WTC11 (cell line): Measurements from ENCODE around the gene TNNI3K. TPM values are rescaled to one million over a fixed set of nuclear protein-coding genes. Genes with fewer than 3 reads are reported as not detected.

Experiments
- ATAC-seq: fragments of 200-7000 bp; cut with Tn5 transposase; 2 replicates; pipeline ENCODE4 v1.10.0; 2021; ENCODE audit warnings: mild to moderate bottlenecking, moderate library complexity
- CTCF ChIA-PET: fragments of 300-600 bp; sonication (Branson Sonifier 250); formaldehyde crosslinking; loops from one replicate; lab custom pipeline; 2021; ENCODE audit warnings: antibody characterized with exemption; lab: Charles Lee
- POLR2A ChIA-PET: fragments of 350-600 bp; sonication (Branson Sonifier 250); formaldehyde crosslinking; loops from one replicate; lab custom pipeline; 2021; ENCODE audit warnings: antibody characterized with exemption; lab: Charles Lee
- DNase-seq: peaks from one replicate; pipeline ENCODE4 v3.0.0; 2021; ENCODE audit warnings: low spot score
- H3K27ac Mint-ChIP-seq: 2 replicates; pipeline ENCODE4 v1.8.0; 2021; ENCODE audit warnings: mixed read lengths
- H3K27me3 Mint-ChIP-seq: 2 replicates; pipeline ENCODE4 v1.8.0; 2021; ENCODE audit warnings: low read depth, mild to moderate bottlenecking, moderate library complexity, mixed read lengths
- H3K36me3 Mint-ChIP-seq: 2 replicates; pipeline ENCODE4 v1.8.0; 2021; ENCODE audit warnings: mixed read lengths
- H3K4me1 Mint-ChIP-seq: 2 replicates; pipeline ENCODE4 v1.8.0; 2022; ENCODE audit warnings: mixed read lengths
- H3K4me3 Mint-ChIP-seq: 2 replicates; pipeline ENCODE4 v1.8.0; 2021; ENCODE audit warnings: mild to moderate bottlenecking, moderate library complexity, mixed read lengths
- H3K9me3 Mint-ChIP-seq: 2 replicates; pipeline ENCODE4 v1.8.0; 2021; ENCODE audit warnings: mixed read lengths
- EMX1 ChIP-seq: fragments of 250-450 bp; sonication (Bioruptor Pico); IDR thresholded peaks from 2 replicates; pipeline ENCODE4 v1.8.0; 2021; ENCODE audit warnings: mild to moderate bottlenecking
- ERG ChIP-seq: fragments of 250-450 bp; sonication (Bioruptor Pico); IDR thresholded peaks from 2 replicates; pipeline ENCODE4 v1.8.0; 2021; ENCODE audit warnings: mild to moderate bottlenecking
- KAT7 ChIP-seq: sonication (generic); formaldehyde crosslinking; IDR thresholded peaks from 2 replicates; pipeline ENCODE4 v1.8.1; 2023; ENCODE audit warnings: missing genetic modification reagents, mild to moderate bottlenecking, borderline replicate concordance
- MLX ChIP-seq: sonication (generic); formaldehyde crosslinking; IDR thresholded peaks from 2 replicates; pipeline ENCODE4 v1.8.1; 2023; ENCODE audit warnings: mild to moderate bottlenecking, missing genetic modification reagents, moderate library complexity
- MXD4 ChIP-seq: fragments of 250-450 bp; sonication (Bioruptor Pico); IDR thresholded peaks from 2 replicates; pipeline ENCODE4 v1.8.0; 2021; ENCODE audit warnings: mild to moderate bottlenecking, moderate library complexity, borderline replicate concordance
- MYBL2 ChIP-seq: sonication (generic); formaldehyde crosslinking; IDR thresholded peaks from 2 replicates; pipeline ENCODE4 v1.8.1; 2023; ENCODE audit warnings: mild to moderate bottlenecking, moderate library complexity, missing genetic modification reagents
- NR3C1 ChIP-seq: sonication (generic); formaldehyde crosslinking; conservative IDR thresholded peaks from 2 replicates; pipeline ENCODE4 v1.8.1; 2023; ENCODE audit warnings: low read depth, mild to moderate bottlenecking, missing genetic modification reagents
- SMAD4 ChIP-seq: sonication (generic); formaldehyde crosslinking; IDR thresholded peaks from 2 replicates; pipeline ENCODE4 v1.8.0; 2022; ENCODE audit warnings: mild to moderate bottlenecking, missing genetic modification reagents
- ZBTB21 ChIP-seq: sonication (generic); formaldehyde crosslinking; IDR thresholded peaks from 2 replicates; pipeline ENCODE4 v1.8.1; 2023; ENCODE audit warnings: mild to moderate bottlenecking, missing genetic modification reagents, borderline replicate concordance
- ZBTB43 ChIP-seq: sonication (generic); formaldehyde crosslinking; IDR thresholded peaks from 2 replicates; pipeline ENCODE4 v1.8.1; 2023; ENCODE audit warnings: mild to moderate bottlenecking, missing genetic modification reagents
- ZNF219 ChIP-seq: sonication (generic); formaldehyde crosslinking; IDR thresholded peaks from 2 replicates; pipeline ENCODE4 v1.8.0; 2023; ENCODE audit warnings: missing genetic modification reagents, mild to moderate bottlenecking, borderline replicate concordance
- ZNF396 ChIP-seq: fragments of 250-450 bp; sonication (Bioruptor Pico); IDR thresholded peaks from 2 replicates; pipeline ENCODE4 v1.8.0; 2021; ENCODE audit warnings: mild to moderate bottlenecking, moderate library complexity, borderline replicate concordance
- total RNA-seq: library from RNA; stranded (reverse); gene quantifications from 3 replicates; pipeline ENCODE4 v1.2.3, GENCODE V29; 2021
- TF ChIP-seq, protein P1 (sequence below): sonication (generic); formaldehyde crosslinking; IDR thresholded peaks from 2 replicates; pipeline ENCODE4 v1.8.1; 2023; ENCODE audit warnings: mild to moderate bottlenecking, missing genetic modification reagents, moderate library complexity
- TF ChIP-seq, protein P2 (sequence below): sonication (generic); formaldehyde crosslinking; IDR thresholded peaks from 2 replicates; pipeline ENCODE4 v1.8.0; 2023; ENCODE audit warnings: missing genetic modification reagents, mild to moderate bottlenecking, borderline replicate concordance
- TF ChIP-seq, protein P3 (sequence below): fragments of 250-450 bp; sonication (Bioruptor Pico); IDR thresholded peaks from 2 replicates; pipeline ENCODE4 v1.9.0; 2021; ENCODE audit warnings: mild to moderate bottlenecking
- TF ChIP-seq, protein P4 (sequence below): sonication (generic); formaldehyde crosslinking; IDR thresholded peaks from 2 replicates; pipeline ENCODE4 v1.8.0; 2023; ENCODE audit warnings: missing genetic modification reagents

TNNI3K gene
- total RNA-seq, 1 experiment from 2014 or later, result 0.07 TPM

DNA sequence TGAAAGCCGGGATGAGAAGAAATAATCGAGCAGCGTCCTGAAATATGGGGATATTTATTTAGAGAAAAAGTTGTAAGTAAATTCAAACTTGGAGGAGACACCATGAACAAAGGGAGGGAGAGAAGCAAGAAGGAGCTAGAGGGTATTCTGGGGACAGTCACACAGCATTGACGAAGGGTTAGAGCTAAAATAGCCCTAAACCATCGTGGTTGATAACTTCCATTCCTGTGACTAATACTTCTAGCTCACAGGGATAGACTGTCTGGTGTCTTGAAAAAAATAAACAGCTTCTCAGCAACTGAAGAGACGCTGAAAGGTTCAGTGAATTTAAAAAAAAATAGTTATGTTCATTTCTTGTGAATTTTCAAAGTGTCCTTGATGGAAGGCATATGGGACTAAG is 190.5 kb downstream of the TNNI3K start:
- no peaks in the 10 kb centered on the region for H3K27me3 Mint-ChIP-seq
- CTCF ChIA-PET, result no interaction called here
- H3K9me3 Mint-ChIP-seq, result no peaks in the 10 kb centered on the region
- ATAC-seq, result no peak
- DNase-seq, result no peak
- H3K4me1 Mint-ChIP-seq, result no peaks in the 10 kb centered on the region
- TF ChIP-seq MLX, result no peak
- no peak for TF ChIP-seq EMX1 (CRISPR knock-in tag)
- no peaks in the 10 kb centered on the region for H3K36me3 Mint-ChIP-seq
- H3K27ac Mint-ChIP-seq, result no peak overlapping the region
- POLR2A ChIA-PET, result no interaction called here
- H3K4me3 Mint-ChIP-seq, result no peak overlapping the region

DNA sequence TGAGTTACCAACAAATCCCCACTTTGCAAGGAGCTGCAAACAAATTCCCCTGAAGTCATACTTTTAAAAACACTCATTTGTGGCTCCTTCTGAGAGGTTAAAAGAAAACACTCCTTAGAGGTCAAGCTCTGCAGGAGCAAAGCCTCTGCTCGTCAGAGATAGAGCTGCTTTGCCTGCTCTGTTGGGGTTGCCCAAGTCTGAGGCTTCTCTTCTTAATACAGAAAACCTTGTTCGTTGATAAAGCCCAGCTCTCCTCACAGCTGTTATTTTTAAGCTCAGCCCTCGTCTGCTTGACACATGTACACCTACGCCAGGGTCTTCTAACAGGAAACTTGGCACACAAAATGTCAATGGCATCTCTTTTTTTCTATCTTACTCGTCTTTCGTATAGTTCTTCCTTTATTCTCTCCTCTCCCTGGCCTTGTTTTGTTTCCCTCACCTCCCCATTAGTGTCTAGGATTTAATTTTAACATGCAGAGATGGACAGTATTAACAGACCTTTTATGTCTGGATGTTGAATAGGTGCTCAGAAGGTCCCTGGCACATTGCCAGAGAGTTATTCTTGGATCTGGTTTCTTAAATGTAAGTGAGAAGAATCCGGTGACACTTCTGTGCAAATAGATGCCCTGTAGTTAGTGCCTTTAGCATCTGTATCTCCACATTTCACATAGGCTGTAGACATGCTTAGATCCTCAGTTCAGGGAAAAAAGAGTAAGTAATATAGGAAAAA is 191.2 kb downstream of the TNNI3K start:
- H3K9me3 Mint-ChIP-seq, result no peaks in the 10 kb centered on the region
- ChIA-PET POLR2A (no interaction called here), CTCF (no interaction called here)
- DNase-seq, result no peak
- H3K27me3 Mint-ChIP-seq, result no peaks in the 10 kb centered on the region
- TF ChIP-seq, protein P1, sequence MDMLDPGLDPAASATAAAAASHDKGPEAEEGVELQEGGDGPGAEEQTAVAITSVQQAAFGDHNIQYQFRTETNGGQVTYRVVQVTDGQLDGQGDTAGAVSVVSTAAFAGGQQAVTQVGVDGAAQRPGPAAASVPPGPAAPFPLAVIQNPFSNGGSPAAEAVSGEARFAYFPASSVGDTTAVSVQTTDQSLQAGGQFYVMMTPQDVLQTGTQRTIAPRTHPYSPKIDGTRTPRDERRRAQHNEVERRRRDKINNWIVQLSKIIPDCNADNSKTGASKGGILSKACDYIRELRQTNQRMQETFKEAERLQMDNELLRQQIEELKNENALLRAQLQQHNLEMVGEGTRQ (CRISPR knock-in tag), result no peak
- no peak for TF ChIP-seq KAT7 (CRISPR knock-in tag)
- H3K27ac Mint-ChIP-seq, result no peak overlapping the region
- no peaks in the 10 kb centered on the region for H3K36me3 Mint-ChIP-seq
- no peaks in the 10 kb centered on the region for H3K4me1 Mint-ChIP-seq
- no peak overlapping the region for H3K4me3 Mint-ChIP-seq
- ATAC-seq, result no peak

DNA sequence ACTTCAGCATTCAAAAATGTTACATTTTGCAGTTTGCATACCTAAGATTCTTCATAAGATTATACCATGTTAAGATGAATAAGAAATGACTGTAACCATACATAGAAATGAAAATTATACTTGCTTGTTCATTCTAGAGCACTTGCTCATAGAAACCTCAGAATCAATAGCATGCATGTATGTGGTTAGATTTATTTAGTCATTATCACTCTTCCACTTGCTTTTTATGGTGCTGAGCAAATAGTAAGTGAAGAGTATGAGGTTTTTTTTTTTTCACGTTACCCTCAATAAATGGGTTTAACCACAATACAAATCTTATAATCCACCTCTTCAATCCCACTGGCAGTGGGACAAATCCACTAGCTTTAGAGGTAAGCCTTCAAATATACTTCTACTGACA is 192.5 kb downstream of the TNNI3K start:
- Mint-ChIP-seq H3K4me3 (no peak overlapping the region), H3K4me1 (no peaks in the 10 kb centered on the region), H3K27ac (no peak overlapping the region), H3K36me3 (no peaks in the 10 kb centered on the region), H3K27me3 (no peaks in the 10 kb centered on the region), H3K9me3 (no peaks in the 10 kb centered on the region)
- POLR2A ChIA-PET, result no interaction called here
- CTCF ChIA-PET, result no interaction called here
- DNase-seq, result no peak
- TF ChIP-seq ZNF396 (CRISPR knock-in tag), result no peak
- TF ChIP-seq, protein P2, sequence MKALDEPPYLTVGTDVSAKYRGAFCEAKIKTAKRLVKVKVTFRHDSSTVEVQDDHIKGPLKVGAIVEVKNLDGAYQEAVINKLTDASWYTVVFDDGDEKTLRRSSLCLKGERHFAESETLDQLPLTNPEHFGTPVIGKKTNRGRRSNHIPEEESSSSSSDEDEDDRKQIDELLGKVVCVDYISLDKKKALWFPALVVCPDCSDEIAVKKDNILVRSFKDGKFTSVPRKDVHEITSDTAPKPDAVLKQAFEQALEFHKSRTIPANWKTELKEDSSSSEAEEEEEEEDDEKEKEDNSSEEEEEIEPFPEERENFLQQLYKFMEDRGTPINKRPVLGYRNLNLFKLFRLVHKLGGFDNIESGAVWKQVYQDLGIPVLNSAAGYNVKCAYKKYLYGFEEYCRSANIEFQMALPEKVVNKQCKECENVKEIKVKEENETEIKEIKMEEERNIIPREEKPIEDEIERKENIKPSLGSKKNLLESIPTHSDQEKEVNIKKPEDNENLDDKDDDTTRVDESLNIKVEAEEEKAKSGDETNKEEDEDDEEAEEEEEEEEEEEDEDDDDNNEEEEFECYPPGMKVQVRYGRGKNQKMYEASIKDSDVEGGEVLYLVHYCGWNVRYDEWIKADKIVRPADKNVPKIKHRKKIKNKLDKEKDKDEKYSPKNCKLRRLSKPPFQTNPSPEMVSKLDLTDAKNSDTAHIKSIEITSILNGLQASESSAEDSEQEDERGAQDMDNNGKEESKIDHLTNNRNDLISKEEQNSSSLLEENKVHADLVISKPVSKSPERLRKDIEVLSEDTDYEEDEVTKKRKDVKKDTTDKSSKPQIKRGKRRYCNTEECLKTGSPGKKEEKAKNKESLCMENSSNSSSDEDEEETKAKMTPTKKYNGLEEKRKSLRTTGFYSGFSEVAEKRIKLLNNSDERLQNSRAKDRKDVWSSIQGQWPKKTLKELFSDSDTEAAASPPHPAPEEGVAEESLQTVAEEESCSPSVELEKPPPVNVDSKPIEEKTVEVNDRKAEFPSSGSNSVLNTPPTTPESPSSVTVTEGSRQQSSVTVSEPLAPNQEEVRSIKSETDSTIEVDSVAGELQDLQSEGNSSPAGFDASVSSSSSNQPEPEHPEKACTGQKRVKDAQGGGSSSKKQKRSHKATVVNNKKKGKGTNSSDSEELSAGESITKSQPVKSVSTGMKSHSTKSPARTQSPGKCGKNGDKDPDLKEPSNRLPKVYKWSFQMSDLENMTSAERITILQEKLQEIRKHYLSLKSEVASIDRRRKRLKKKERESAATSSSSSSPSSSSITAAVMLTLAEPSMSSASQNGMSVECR (CRISPR knock-in tag), result no peak
- TF ChIP-seq, protein P3, sequence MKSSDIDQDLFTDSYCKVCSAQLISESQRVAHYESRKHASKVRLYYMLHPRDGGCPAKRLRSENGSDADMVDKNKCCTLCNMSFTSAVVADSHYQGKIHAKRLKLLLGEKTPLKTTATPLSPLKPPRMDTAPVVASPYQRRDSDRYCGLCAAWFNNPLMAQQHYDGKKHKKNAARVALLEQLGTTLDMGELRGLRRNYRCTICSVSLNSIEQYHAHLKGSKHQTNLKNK, result no peak
- no peak for TF ChIP-seq ZBTB21 (CRISPR knock-in tag)
- TF ChIP-seq, protein P4, sequence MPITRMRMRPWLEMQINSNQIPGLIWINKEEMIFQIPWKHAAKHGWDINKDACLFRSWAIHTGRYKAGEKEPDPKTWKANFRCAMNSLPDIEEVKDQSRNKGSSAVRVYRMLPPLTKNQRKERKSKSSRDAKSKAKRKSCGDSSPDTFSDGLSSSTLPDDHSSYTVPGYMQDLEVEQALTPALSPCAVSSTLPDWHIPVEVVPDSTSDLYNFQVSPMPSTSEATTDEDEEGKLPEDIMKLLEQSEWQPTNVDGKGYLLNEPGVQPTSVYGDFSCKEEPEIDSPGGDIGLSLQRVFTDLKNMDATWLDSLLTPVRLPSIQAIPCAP (CRISPR knock-in tag), result no peak
- no peak for TF ChIP-seq SMAD4 (CRISPR knock-in tag)
- no peak for TF ChIP-seq ZBTB43 (CRISPR knock-in tag)
- TF ChIP-seq KAT7 (CRISPR knock-in tag), result no peak
- no peak for TF ChIP-seq ZNF219 (CRISPR knock-in tag)
- TF ChIP-seq ERG (CRISPR knock-in tag), result no peak
- no peak for TF ChIP-seq MXD4 (CRISPR knock-in tag)
- TF ChIP-seq NR3C1 (CRISPR knock-in tag), result no peak
- TF ChIP-seq MYBL2 (CRISPR knock-in tag), result no peak
- ATAC-seq, result no peak
